Right kidney (tissue), 1 donor: ENCODE measurements around the gene STARD9.
"Not testable (repeated sequence)": the region's sequence is repeated elsewhere in the genome, so short reads cannot be mapped to it uniquely, and the experiment has no call there.

Experiments used
- DNase-seq: peaks from one replicate; pipeline ENCODE4 v3.0.0-alpha.2; 2016

Gene STARD9

GRCh38 chr15:42627485-42627884 is 52.1 kb downstream of the STARD9 start:
- no peak for DNase-seq

GRCh38 chr15:42628761-42629160 is 53.4 kb downstream of the STARD9 start:
- no peak for DNase-seq

GRCh38 chr15:42632105-42632675 is 56.8 kb downstream of the STARD9 start:
- no peak for DNase-seq

GRCh38 chr15:42640109-42640508 is 64.7 kb downstream of the STARD9 start:
- no peak for DNase-seq

GRCh38 chr15:42650208-42651066 is 75.0 kb downstream of the STARD9 start:
- peak; percentile 28 for DNase-seq

- DNase-seq: no peak
Observed at GRCh38 chr15:42665827-42666226, 90.4 kb downstream of the STARD9 start.

GRCh38 chr15:42667855-42668254 is 92.4 kb downstream of the STARD9 start:
- no peak for DNase-seq

GRCh38 chr15:42670451-42670850 is 95.0 kb downstream of the STARD9 start:
- no peak for DNase-seq

- no peak for DNase-seq
Observed at GRCh38 chr15:42672444-42672843, 97.0 kb downstream of the STARD9 start.

GRCh38 chr15:42674472-42674871 is 99.1 kb downstream of the STARD9 start:
- no peak for DNase-seq

- DNase-seq: no peak
Observed at GRCh38 chr15:42675021-42675420, 99.6 kb downstream of the STARD9 start.

GRCh38 chr15:42679285-42680141 is 104.1 kb downstream of the STARD9 start:
- no peak for DNase-seq

- not testable (repeated sequence) for DNase-seq
Observed at GRCh38 chr15:42680142-42680482, 104.7 kb downstream of the STARD9 start.

- no peak for DNase-seq
Observed at GRCh38 chr15:42681119-42681518, 105.7 kb downstream of the STARD9 start.

GRCh38 chr15:42686281-42686680 is 110.9 kb downstream of the STARD9 start:
- DNase-seq: no peak

- no peak for DNase-seq
Observed at GRCh38 chr15:42687740-42688139, 112.3 kb downstream of the STARD9 start.

- DNase-seq: no peak
Observed at GRCh38 chr15:42688301-42688700, 112.9 kb downstream of the STARD9 start.

- no peak for DNase-seq
Observed at GRCh38 chr15:42691308-42691707, 115.9 kb downstream of the STARD9 start.

GRCh38 chr15:42691770-42692169 is 116.4 kb downstream of the STARD9 start:
- no peak for DNase-seq

GRCh38 chr15:42692536-42692935 is 117.1 kb downstream of the STARD9 start:
- DNase-seq: no peak

- DNase-seq: no peak
Observed at GRCh38 chr15:42692997-42693396, 117.6 kb downstream of the STARD9 start.

GRCh38 chr15:42693496-42693895 is 118.1 kb downstream of the STARD9 start:
- no peak for DNase-seq

GRCh38 chr15:42693942-42694341 is 118.5 kb downstream of the STARD9 start:
- DNase-seq: no peak
